Activated CD4-positive, alpha-beta memory T cell treated with anti-CD3 and anti-CD28 coated beads, Interleukin-2, amount 10 ng/mL, durations not matched to agents 7 days and 5 days (primary cell): Measurements from ENCODE around the gene ADGRA1. TPM values are rescaled to one million over a fixed set of nuclear protein-coding genes. Genes with fewer than 3 reads are reported as not detected.

Experiments used
- CTCF ChIA-PET: fragments of 350-600 bp; sonication (Branson Sonifier 250); formaldehyde crosslinking; loops from one replicate; lab custom pipeline; 2021; ENCODE audit warnings: antibody characterized with exemption, inconsistent platforms; lab: Charles Lee
- POLR2A ChIA-PET: fragments of 350-600 bp; sonication (Branson Sonifier 250); formaldehyde crosslinking; loops from one replicate; lab custom pipeline; 2021; ENCODE audit warnings: antibody characterized with exemption; lab: Charles Lee
- DNase-seq: peaks from one replicate; pipeline ENCODE4 v3.0.0-alpha.2; 2020
- H3K27ac Mint-ChIP-seq: one replicate; pipeline ENCODE4 v1.8.0; 2021; ENCODE audit warnings: mild to moderate bottlenecking, mixed read lengths
- H3K27me3 Mint-ChIP-seq: one replicate; pipeline ENCODE4 v1.8.0; 2021; ENCODE audit warnings: mixed read lengths
- H3K36me3 Mint-ChIP-seq: one replicate; pipeline ENCODE4 v1.8.0; 2021; ENCODE audit warnings: low read depth, mixed read lengths
- H3K4me1 Mint-ChIP-seq: one replicate; pipeline ENCODE4 v1.8.0; 2021; ENCODE audit warnings: mixed read lengths
- H3K4me3 Mint-ChIP-seq: one replicate; pipeline ENCODE4 v1.8.0; 2021; ENCODE audit warnings: mild to moderate bottlenecking, mixed read lengths
- H3K9me3 Mint-ChIP-seq: one replicate; pipeline ENCODE4 v1.8.0; 2021; ENCODE audit warnings: mixed read lengths
- total RNA-seq, 2 experiments: library from RNA; stranded (reverse); gene quantifications; one replicate each; pipeline ENCODE4 v1.2.3, GENCODE V29; 2021

The ADGRA1 gene
- total RNA-seq, 2 experiments from 2014 or later = not detected

DNA sequence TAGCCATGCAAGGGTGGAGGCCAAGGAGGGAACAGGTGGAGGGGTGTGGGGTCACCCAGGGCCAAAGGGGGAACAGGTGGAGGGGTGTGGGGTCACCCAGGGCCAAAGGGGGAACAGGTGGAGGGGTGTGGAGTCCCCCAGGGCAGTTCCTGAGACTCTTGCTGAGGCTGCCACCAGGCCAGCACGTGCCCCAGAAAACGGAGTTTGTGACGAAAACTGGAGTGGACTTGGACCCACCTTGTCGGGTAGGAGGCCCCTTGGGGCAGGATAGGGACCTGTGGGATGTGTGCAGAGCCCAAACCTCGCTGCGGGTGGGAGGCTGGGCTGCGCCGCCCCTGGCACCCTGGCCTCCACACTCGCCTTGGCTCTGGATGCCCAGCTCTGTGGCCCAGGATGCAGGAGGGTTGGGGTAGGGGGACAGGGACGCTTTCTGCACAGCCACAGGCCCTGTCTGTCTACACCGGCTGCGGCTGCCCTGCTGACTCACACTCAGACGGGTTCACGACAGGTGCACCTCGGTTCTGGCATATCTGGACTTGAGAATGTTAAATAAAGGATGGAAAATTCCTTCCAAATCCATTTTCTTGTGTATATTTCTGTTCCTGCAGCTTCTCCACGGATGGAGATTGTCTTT, 562 bp upstream of the ADGRA1 start:
- no peaks in the 10 kb centered on the region for H3K36me3 Mint-ChIP-seq
- peaks cover 15% of the 10 kb centered on the region for H3K27me3 Mint-ChIP-seq
- H3K4me1 Mint-ChIP-seq = peaks cover 2% of the 10 kb centered on the region
- H3K4me3 Mint-ChIP-seq = no peak overlapping the region
- no peak for DNase-seq
- ChIA-PET CTCF (no interaction called here), POLR2A (no interaction called here)
- no peaks in the 10 kb centered on the region for H3K9me3 Mint-ChIP-seq
- no peak overlapping the region for H3K27ac Mint-ChIP-seq

DNA sequence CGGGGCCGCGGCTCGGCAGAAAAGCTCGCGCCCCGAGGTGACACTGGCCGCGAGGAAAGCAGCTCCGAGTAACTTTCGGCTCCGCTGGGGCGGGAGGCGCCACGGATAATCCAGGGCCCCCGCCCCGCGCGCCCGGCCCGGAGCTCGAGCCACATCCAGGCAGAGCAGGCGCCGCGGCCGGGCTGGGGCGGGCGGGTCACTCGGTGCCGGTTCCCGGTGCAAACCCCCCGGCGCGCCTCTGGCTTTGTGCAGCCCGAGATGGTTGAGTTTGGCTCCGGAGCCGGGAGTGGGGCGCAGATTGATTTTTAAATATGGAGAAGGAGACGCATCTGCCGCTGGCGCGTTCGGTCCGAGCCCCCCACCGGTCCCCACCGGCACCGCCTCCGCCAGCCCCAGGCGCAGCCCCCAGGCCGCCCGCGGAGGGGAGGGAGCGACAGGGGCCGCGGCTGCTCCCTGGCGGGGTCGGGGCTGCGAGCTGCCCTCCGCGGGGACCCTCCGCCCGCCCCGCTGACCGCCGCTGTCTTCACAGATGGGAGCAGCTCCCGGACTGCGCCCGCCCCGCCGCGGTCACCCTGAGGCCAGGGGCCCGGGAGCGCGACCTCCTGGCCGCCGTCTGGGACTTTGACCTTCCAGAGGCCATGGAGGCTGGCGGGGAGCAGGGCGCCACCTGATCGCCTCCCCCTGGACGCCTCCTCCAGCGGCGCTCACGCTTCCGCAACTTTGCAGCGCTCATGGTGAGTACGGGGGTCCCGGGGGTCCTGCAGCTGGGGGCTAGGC, 643 bp downstream of the ADGRA1 start:
- no peaks in the 10 kb centered on the region for H3K9me3 Mint-ChIP-seq
- H3K4me3 Mint-ChIP-seq = no peak overlapping the region
- H3K36me3 Mint-ChIP-seq = no peaks in the 10 kb centered on the region
- H3K4me1 Mint-ChIP-seq = peaks cover 2% of the 10 kb centered on the region
- ChIA-PET POLR2A (no interaction called here), CTCF (no interaction called here)
- no peak overlapping the region for H3K27ac Mint-ChIP-seq
- no peak for DNase-seq
- peaks cover 15% of the 10 kb centered on the region for H3K27me3 Mint-ChIP-seq

DNA sequence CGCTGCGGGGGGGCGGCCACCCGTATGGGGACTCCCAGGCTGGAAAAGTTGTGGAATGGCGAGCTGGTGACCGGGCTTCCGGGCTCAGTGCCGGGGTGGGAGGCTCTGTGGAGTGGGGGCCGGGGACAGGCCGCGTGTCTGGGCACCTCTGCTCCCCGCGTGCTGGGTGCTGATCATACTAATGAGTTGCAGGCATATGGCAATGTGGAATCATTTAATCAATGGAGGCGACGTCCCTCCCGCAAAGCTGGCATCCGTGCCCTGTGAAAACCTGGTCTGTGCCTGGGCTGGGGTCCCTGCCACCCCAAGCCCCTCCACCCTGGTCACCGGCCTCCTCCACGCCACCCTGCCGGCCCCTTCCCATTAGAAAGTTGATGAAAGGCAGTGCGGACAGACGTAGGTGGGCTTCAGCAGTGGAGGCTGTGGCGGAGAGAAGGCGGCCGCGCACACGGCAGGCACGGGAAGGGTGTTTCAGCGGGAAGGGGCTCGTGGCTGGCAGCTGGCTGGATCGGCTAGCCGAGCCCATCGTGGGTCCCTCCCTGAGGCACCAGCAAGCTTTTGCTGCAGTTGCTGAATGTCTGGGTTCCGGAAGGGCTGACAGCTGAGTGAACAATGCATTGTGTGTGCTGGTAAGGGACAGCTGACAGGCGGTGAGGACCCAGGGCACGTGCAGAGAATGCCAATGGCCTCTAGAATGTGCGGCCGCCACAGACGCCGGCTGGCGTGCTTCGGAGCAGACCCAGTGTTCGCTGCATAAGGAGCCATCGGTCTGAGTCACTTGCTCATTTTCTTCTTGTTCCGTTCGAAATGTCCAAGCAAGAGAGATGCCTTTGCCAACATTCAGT, 1.5 kb downstream of the ADGRA1 start:
- no peak overlapping the region for H3K4me3 Mint-ChIP-seq
- H3K4me1 Mint-ChIP-seq = peaks cover 2% of the 10 kb centered on the region
- ChIA-PET CTCF (no interaction called here), POLR2A (no interaction called here)
- H3K27ac Mint-ChIP-seq = no peak overlapping the region
- H3K27me3 Mint-ChIP-seq = peaks cover 15% of the 10 kb centered on the region
- no peaks in the 10 kb centered on the region for H3K9me3 Mint-ChIP-seq
- DNase-seq = no peak
- no peaks in the 10 kb centered on the region for H3K36me3 Mint-ChIP-seq

- DNase-seq = no peak
- CTCF ChIA-PET = no interaction called here
- no peak overlapping the region for H3K4me3 Mint-ChIP-seq
- H3K4me1 Mint-ChIP-seq = peaks cover 2% of the 10 kb centered on the region
- H3K27ac Mint-ChIP-seq = no peak overlapping the region
- H3K9me3 Mint-ChIP-seq = no peaks in the 10 kb centered on the region
- no peaks in the 10 kb centered on the region for H3K36me3 Mint-ChIP-seq
- peaks cover 15% of the 10 kb centered on the region for H3K27me3 Mint-ChIP-seq
- POLR2A ChIA-PET = no interaction called here
Measured at GRCh38 chr10:133090101-133090500, 2.4 kb downstream of the ADGRA1 start.

- no peak overlapping the region for H3K4me3 Mint-ChIP-seq
- H3K27me3 Mint-ChIP-seq = peaks cover 15% of the 10 kb centered on the region
- peaks cover 2% of the 10 kb centered on the region for H3K4me1 Mint-ChIP-seq
- CTCF ChIA-PET = no interaction called here
- no peak overlapping the region for H3K27ac Mint-ChIP-seq
- H3K9me3 Mint-ChIP-seq = no peaks in the 10 kb centered on the region
- POLR2A ChIA-PET = no interaction called here
- no peak for DNase-seq
- no peaks in the 10 kb centered on the region for H3K36me3 Mint-ChIP-seq
Measured at GRCh38 chr10:133090654-133091053, 2.9 kb downstream of the ADGRA1 start.

DNA sequence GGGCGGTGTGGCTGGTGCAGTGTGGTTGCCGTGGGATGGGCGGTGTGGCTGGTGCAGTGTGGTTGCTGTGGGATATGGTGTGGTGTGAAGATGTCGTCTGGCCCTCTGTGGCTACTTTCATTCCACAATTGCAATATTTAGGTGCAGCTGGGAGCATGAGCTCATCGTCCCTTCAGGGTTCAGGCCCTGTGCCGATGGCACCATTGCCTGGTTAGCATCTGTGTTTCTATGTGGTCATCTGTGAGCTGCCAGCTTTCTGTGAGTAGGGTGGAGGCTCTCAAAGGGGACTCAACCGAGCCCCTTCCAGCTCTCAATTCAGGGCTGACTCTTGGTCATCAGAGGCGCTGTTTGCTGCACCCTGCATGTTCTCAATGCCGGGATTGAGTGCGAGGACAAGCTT, 3.6 kb downstream of the ADGRA1 start:
- Mint-ChIP-seq H3K9me3 (no peaks in the 10 kb centered on the region), H3K4me1 (peaks cover 2% of the 10 kb centered on the region), H3K36me3 (no peaks in the 10 kb centered on the region), H3K4me3 (no peak overlapping the region), H3K27ac (no peak overlapping the region), H3K27me3 (peaks cover 15% of the 10 kb centered on the region)
- POLR2A ChIA-PET = no interaction called here
- CTCF ChIA-PET = no interaction called here
- no peak for DNase-seq

- H3K36me3 Mint-ChIP-seq = no peaks in the 10 kb centered on the region
- H3K27ac Mint-ChIP-seq = no peak overlapping the region
- H3K4me3 Mint-ChIP-seq = no peak overlapping the region
- ChIA-PET POLR2A (no interaction called here), CTCF (no interaction called here)
- peaks cover 2% of the 10 kb centered on the region for H3K4me1 Mint-ChIP-seq
- no peak for DNase-seq
- H3K27me3 Mint-ChIP-seq = peaks cover 7% of the 10 kb centered on the region
- H3K9me3 Mint-ChIP-seq = no peaks in the 10 kb centered on the region
Measured at GRCh38 chr10:133093291-133093690, 5.6 kb downstream of the ADGRA1 start.

- no peaks in the 10 kb centered on the region for H3K36me3 Mint-ChIP-seq
- peaks cover 3% of the 10 kb centered on the region for H3K27me3 Mint-ChIP-seq
- H3K4me1 Mint-ChIP-seq = peaks cover 2% of the 10 kb centered on the region
- H3K4me3 Mint-ChIP-seq = no peak overlapping the region
- H3K9me3 Mint-ChIP-seq = no peaks in the 10 kb centered on the region
- H3K27ac Mint-ChIP-seq = no peak overlapping the region
- no peak for DNase-seq
- POLR2A ChIA-PET = no interaction called here
- CTCF ChIA-PET = no interaction called here
Measured at GRCh38 chr10:133094286-133094685, 6.6 kb downstream of the ADGRA1 start.

- Mint-ChIP-seq H3K27ac (no peak overlapping the region), H3K4me3 (no peak overlapping the region), H3K9me3 (no peaks in the 10 kb centered on the region), H3K27me3 (peaks cover 3% of the 10 kb centered on the region), H3K36me3 (no peaks in the 10 kb centered on the region), H3K4me1 (peaks cover 2% of the 10 kb centered on the region)
- ChIA-PET CTCF (no interaction called here), POLR2A (no interaction called here)
- no peak for DNase-seq
Measured at GRCh38 chr10:133094866-133095265, 7.1 kb downstream of the ADGRA1 start.

DNA sequence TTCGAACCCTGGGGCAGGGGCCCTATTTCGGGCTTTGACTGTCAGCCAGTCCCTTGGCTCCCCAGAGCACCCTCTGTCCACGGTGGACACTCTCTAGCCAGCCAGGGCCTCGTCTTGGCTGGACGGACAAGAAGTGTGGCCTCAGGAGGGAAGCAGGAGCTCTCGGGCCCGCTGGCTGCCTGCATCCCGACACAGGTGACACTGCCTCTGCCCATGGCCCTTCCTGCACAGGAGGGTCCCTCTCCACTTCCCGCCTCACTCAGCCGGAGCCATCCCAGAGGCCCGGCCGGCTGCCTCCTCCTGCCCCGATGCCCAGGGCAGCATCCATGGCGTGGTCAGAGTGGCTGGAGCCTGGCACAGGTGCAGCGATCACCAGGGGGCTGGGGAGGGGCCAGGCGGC, 7.9 kb downstream of the ADGRA1 start:
- ChIA-PET POLR2A (no interaction called here), CTCF (no interaction called here)
- H3K36me3 Mint-ChIP-seq = no peaks in the 10 kb centered on the region
- no peak overlapping the region for H3K4me3 Mint-ChIP-seq
- H3K4me1 Mint-ChIP-seq = peaks cover 2% of the 10 kb centered on the region
- H3K27me3 Mint-ChIP-seq = peaks cover 3% of the 10 kb centered on the region
- H3K9me3 Mint-ChIP-seq = no peaks in the 10 kb centered on the region
- DNase-seq = no peak
- H3K27ac Mint-ChIP-seq = no peak overlapping the region

- Mint-ChIP-seq H3K4me3 (no peak overlapping the region), H3K27me3 (peaks cover 2% of the 10 kb centered on the region), H3K4me1 (no peaks in the 10 kb centered on the region), H3K27ac (no peak overlapping the region), H3K9me3 (no peaks in the 10 kb centered on the region), H3K36me3 (no peaks in the 10 kb centered on the region)
- POLR2A ChIA-PET = no interaction called here
- CTCF ChIA-PET = no interaction called here
- DNase-seq = no peak
Measured at GRCh38 chr10:133096616-133097269, 9.0 kb downstream of the ADGRA1 start.

- Mint-ChIP-seq H3K27me3 (peaks cover 4% of the 10 kb centered on the region), H3K4me3 (no peak overlapping the region), H3K9me3 (no peaks in the 10 kb centered on the region), H3K36me3 (no peaks in the 10 kb centered on the region), H3K4me1 (no peaks in the 10 kb centered on the region), H3K27ac (no peak overlapping the region)
- ChIA-PET CTCF (no interaction called here), POLR2A (no interaction called here)
- DNase-seq = no peak
Measured at GRCh38 chr10:133097418-133097817, 9.7 kb downstream of the ADGRA1 start.

DNA sequence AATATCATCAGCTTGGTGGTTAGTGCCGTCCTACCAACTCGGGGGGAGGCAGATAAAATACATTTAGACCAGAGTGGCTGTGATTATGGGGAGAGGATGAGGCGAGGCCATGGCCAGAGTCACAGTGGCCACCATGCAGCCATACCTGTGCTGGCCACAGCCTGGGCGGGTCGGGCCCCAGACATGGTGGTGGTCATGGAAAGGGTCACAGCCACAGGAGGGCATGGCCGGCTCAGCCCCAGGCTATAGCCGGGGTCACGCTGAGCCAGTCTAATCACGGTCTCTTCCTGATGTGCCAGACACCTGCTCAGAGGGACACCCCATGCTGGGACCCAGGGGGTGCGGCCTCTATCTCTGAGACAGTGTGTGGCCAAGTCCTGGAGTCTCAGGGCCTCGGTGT, 10.2 kb downstream of the ADGRA1 start:
- Mint-ChIP-seq H3K4me1 (no peaks in the 10 kb centered on the region), H3K27ac (no peak overlapping the region), H3K4me3 (no peak overlapping the region), H3K27me3 (peaks cover 4% of the 10 kb centered on the region), H3K9me3 (no peaks in the 10 kb centered on the region), H3K36me3 (no peaks in the 10 kb centered on the region)
- DNase-seq = no peak
- ChIA-PET CTCF (no interaction called here), POLR2A (no interaction called here)
